HepG2 (cell line): ENCODE data around the gene RNASE12. TPM values are rescaled to one million over a fixed set of nuclear protein-coding genes. Genes with fewer than 3 reads are reported as not detected.

Source experiments
- AGO2 ChIP-seq: fragments of 200-400 bp; formaldehyde crosslinking; optimal IDR thresholded peaks from 2 replicates; pipeline ENCODE3; 2017; ENCODE audit warnings: mild to moderate bottlenecking, low read depth, low read length, moderate library complexity
- BORCS8-MEF2B ChIP-seq: sonication (generic); formaldehyde crosslinking; IDR thresholded peaks from 2 replicates; pipeline ENCODE4 v1.8.0; 2022; ENCODE audit warnings: mild to moderate bottlenecking, missing genetic modification reagents
- GATAD2A ChIP-seq: IDR thresholded peaks from 2 replicates; pipeline ENCODE4 v1.6.1; 2016
- JARID2 ChIP-seq: sonication (generic); formaldehyde crosslinking; IDR thresholded peaks from 2 replicates; pipeline ENCODE4 v1.8.1; 2023; ENCODE audit warnings: missing genetic modification reagents, inconsistent platforms; ENCODE audit not compliant: insufficient replicate concordance
- PAXIP1 ChIP-seq: sonication (generic); formaldehyde crosslinking; conservative IDR thresholded peaks from 2 replicates; pipeline ENCODE4 v1.4.0; 2020; ENCODE audit warnings: mild to moderate bottlenecking, missing genetic modification reagents, moderate library complexity
- PHF21A ChIP-seq: sonication (generic); formaldehyde crosslinking; IDR thresholded peaks from 2 replicates; pipeline ENCODE4 v1.5.0; 2020; ENCODE audit warnings: mild to moderate bottlenecking, missing genetic modification reagents
- TARDBP ChIP-seq: sonication (generic); formaldehyde crosslinking; IDR thresholded peaks from 2 replicates; pipeline ENCODE4 v1.8.0; 2022; ENCODE audit warnings: mild to moderate bottlenecking, missing genetic modification reagents
- YY1 ChIP-seq: IDR thresholded peaks from 2 replicates; pipeline ENCODE4 v1.6.1; 2011; ENCODE audit warnings: low read length, low read depth, moderate library complexity, mild to moderate bottlenecking; ENCODE audit not compliant: insufficient read depth, insufficient replicate concordance
- ZBTB20 ChIP-seq: sonication (generic); formaldehyde crosslinking; IDR thresholded peaks from 2 replicates; pipeline ENCODE4 v1.8.1; 2023; ENCODE audit warnings: missing genetic modification reagents, low read depth, mild to moderate bottlenecking, borderline replicate concordance
- ZBTB34 ChIP-seq: sonication (generic); formaldehyde crosslinking; IDR thresholded peaks from 2 replicates; pipeline ENCODE4 v1.8.0; 2022; ENCODE audit warnings: mild to moderate bottlenecking, missing genetic modification reagents
- ZNF329 ChIP-seq: sonication (generic); formaldehyde crosslinking; IDR thresholded peaks from 2 replicates; pipeline ENCODE4 v1.9.0; 2021; ENCODE audit warnings: low read depth, mild to moderate bottlenecking, missing genetic modification reagents
- ZNF562 ChIP-seq: sonication (generic); formaldehyde crosslinking; IDR thresholded peaks from 2 replicates; pipeline ENCODE4 v1.8.0; 2022; ENCODE audit warnings: missing genetic modification reagents, borderline replicate concordance
- polyA plus RNA-seq, 8 experiments: library from polyadenylated mRNA; depleted of rRNA in 3 of 8; stranded (reverse) in 7 of 8; unstranded in 1 of 8; fragments of >200 nt; fragmentation: Illumina TruSeq in 4 of 8; extraction: Trizol in 4 of 8; gene quantifications; 2 replicates each; pipeline versions ENCODE4 v1.2.1 to v1.2.3, GENCODE V29; 2011 to 2016; ENCODE audit warnings: low read depth in 4 of 8, missing spikeins in 1 of 8, mixed read lengths in 1 of 8; ENCODE audit not compliant: insufficient read depth in 1 of 8
- total RNA-seq, 5 experiments: library from RNA; depleted of rRNA; stranded (reverse); fragments of >200 nt; fragmentation: Illumina TruSeq; extraction: Trizol; gene quantifications; 2 replicates each; pipeline ENCODE4 v1.2.3, GENCODE V29; 2016; ENCODE audit warnings: low read depth in 1 of 5
- TF ChIP-seq, protein P1 (sequence below): sonication (generic); formaldehyde crosslinking; IDR thresholded peaks from 2 replicates; pipeline ENCODE4 v1.4.0; 2020; ENCODE audit warnings: missing genetic modification reagents
- TF ChIP-seq, protein P2 (sequence below): sonication (generic); formaldehyde crosslinking; IDR thresholded peaks from 2 replicates; pipeline ENCODE4 v1.4.0; 2020; ENCODE audit warnings: mild to moderate bottlenecking, missing genetic modification reagents

RNASE12 gene
- total and polyA plus RNA-seq, 2 of the 13 experiments (the other 11 are each of a cell fraction or from before 2014, with no cell fraction given), result not detected

- TF ChIP-seq PAXIP1 (CRISPR knock-in tag), result peak; percentile 75
- no peak for TF ChIP-seq AGO2
- TF ChIP-seq JARID2, result no peak
- TF ChIP-seq GATAD2A (CRISPR knock-in tag), result peak; percentile 50; the same call in 1 of the 2 replicates
- TF ChIP-seq, protein P1, sequence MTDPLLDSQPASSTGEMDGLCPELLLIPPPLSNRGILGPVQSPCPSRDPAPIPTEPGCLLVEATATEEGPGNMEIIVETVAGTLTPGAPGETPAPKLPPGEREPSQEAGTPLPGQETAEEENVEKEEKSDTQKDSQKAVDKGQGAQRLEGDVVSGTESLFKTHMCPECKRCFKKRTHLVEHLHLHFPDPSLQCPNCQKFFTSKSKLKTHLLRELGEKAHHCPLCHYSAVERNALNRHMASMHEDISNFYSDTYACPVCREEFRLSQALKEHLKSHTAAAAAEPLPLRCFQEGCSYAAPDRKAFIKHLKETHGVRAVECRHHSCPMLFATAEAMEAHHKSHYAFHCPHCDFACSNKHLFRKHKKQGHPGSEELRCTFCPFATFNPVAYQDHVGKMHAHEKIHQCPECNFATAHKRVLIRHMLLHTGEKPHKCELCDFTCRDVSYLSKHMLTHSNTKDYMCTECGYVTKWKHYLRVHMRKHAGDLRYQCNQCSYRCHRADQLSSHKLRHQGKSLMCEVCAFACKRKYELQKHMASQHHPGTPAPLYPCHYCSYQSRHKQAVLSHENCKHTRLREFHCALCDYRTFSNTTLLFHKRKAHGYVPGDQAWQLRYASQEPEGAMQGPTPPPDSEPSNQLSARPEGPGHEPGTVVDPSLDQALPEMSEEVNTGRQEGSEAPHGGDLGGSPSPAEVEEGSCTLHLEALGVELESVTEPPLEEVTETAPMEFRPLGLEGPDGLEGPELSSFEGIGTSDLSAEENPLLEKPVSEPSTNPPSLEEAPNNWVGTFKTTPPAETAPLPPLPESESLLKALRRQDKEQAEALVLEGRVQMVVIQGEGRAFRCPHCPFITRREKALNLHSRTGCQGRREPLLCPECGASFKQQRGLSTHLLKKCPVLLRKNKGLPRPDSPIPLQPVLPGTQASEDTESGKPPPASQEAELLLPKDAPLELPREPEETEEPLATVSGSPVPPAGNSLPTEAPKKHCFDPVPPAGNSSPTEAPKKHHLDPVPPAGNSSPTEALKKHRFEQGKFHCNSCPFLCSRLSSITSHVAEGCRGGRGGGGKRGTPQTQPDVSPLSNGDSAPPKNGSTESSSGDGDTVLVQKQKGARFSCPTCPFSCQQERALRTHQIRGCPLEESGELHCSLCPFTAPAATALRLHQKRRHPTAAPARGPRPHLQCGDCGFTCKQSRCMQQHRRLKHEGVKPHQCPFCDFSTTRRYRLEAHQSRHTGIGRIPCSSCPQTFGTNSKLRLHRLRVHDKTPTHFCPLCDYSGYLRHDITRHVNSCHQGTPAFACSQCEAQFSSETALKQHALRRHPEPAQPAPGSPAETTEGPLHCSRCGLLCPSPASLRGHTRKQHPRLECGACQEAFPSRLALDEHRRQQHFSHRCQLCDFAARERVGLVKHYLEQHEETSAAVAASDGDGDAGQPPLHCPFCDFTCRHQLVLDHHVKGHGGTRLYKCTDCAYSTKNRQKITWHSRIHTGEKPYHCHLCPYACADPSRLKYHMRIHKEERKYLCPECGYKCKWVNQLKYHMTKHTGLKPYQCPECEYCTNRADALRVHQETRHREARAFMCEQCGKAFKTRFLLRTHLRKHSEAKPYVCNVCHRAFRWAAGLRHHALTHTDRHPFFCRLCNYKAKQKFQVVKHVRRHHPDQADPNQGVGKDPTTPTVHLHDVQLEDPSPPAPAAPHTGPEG, result peak; percentile 61; the same call in 1 of the 2 replicates
- peak; percentile 78 for TF ChIP-seq PHF21A (CRISPR knock-in tag)
- no peak for TF ChIP-seq ZNF562 (CRISPR knock-in tag)
- peak; percentile 45; the same call in 1 of the 2 replicates for TF ChIP-seq TARDBP (CRISPR knock-in tag)
- TF ChIP-seq YY1, result peak; percentile 17
- TF ChIP-seq, protein P2, sequence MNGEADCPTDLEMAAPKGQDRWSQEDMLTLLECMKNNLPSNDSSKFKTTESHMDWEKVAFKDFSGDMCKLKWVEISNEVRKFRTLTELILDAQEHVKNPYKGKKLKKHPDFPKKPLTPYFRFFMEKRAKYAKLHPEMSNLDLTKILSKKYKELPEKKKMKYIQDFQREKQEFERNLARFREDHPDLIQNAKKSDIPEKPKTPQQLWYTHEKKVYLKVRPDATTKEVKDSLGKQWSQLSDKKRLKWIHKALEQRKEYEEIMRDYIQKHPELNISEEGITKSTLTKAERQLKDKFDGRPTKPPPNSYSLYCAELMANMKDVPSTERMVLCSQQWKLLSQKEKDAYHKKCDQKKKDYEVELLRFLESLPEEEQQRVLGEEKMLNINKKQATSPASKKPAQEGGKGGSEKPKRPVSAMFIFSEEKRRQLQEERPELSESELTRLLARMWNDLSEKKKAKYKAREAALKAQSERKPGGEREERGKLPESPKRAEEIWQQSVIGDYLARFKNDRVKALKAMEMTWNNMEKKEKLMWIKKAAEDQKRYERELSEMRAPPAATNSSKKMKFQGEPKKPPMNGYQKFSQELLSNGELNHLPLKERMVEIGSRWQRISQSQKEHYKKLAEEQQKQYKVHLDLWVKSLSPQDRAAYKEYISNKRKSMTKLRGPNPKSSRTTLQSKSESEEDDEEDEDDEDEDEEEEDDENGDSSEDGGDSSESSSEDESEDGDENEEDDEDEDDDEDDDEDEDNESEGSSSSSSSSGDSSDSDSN, result peak; percentile 31; the same call in 1 of the 2 replicates
- TF ChIP-seq ZNF329 (CRISPR knock-in tag), result 0 out of 2 replicates have a peak, but pooled peaks have one; percentile 25
- TF ChIP-seq ZBTB20 (CRISPR knock-in tag), result peak; percentile 85; the same call in 1 of the 2 replicates
- 0 out of 2 replicates have a peak, but pooled peaks have one; percentile 52 for TF ChIP-seq ZBTB34 (CRISPR knock-in tag)
- peak; percentile 47; the same call in 1 of the 2 replicates for TF ChIP-seq BORCS8-MEF2B (CRISPR knock-in tag)
These were observed 15.2 kb upstream of the RNASE12 start (continued) for GRCh38 chr14:20606190-20606901.
